HepG2 (cell line): ENCODE measurements around the gene FDPS. TPM values are rescaled to one million over a fixed set of nuclear protein-coding genes. Genes with fewer than 3 reads are reported as not detected.
A peak's percentile ranks its signal among the peaks of the same experiment; 100 is the strongest.

Source experiments
- ARID5B ChIP-seq: IDR thresholded peaks from 2 replicates; pipeline ENCODE4 v1.4.0; 2020; ENCODE audit warnings: mild to moderate bottlenecking, missing genetic modification reagents
- ATF7-NPFF ChIP-seq: sonication (generic); formaldehyde crosslinking; IDR thresholded peaks from 2 replicates; pipeline ENCODE4 v1.8.1; 2023; ENCODE audit warnings: mild to moderate bottlenecking, low read depth, missing genetic modification reagents, moderate library complexity
- HDAC2 ChIP-seq: sonication (generic); formaldehyde crosslinking; IDR thresholded peaks from 2 replicates; pipeline ENCODE4 v1.4.0; 2020; ENCODE audit warnings: missing genetic modification reagents
- IKZF5 ChIP-seq: IDR thresholded peaks from 2 replicates; pipeline ENCODE4 v1.6.1; 2018; ENCODE audit warnings: missing genetic modification reagents, mild to moderate bottlenecking, missing compliant biosample characterization
- KDM5A ChIP-seq: fragments of 200-600 bp; sonication (generic); IDR thresholded peaks from 2 replicates; pipeline ENCODE4 v1.7.0; 2018; ENCODE audit warnings: antibody characterized with exemption, mild to moderate bottlenecking, low read length, borderline replicate concordance
- NKX3-1 ChIP-seq: sonication (generic); formaldehyde crosslinking; IDR thresholded peaks from 2 replicates; pipeline ENCODE4 v1.5.0; 2020; ENCODE audit warnings: missing genetic modification reagents
- NR1H2 ChIP-seq: sonication (generic); formaldehyde crosslinking; IDR thresholded peaks from 2 replicates; pipeline ENCODE4 v1.8.1; 2022; ENCODE audit warnings: low read depth, missing genetic modification reagents, borderline replicate concordance
- RBFOX2 ChIP-seq: fragments of 200-400 bp; formaldehyde crosslinking; IDR thresholded peaks from 2 replicates; pipeline ENCODE4 v1.6.1; 2017; ENCODE audit warnings: low read depth, mild to moderate bottlenecking, low read length
- SCMH1 ChIP-seq: sonication (generic); formaldehyde crosslinking; IDR thresholded peaks from 2 replicates; pipeline ENCODE4 v1.9.0; 2021; ENCODE audit warnings: missing genetic modification reagents, mild to moderate bottlenecking, borderline replicate concordance
- TEF ChIP-seq: sonication (generic); formaldehyde crosslinking; IDR thresholded peaks from 2 replicates; pipeline ENCODE4 v1.5.0; 2020; ENCODE audit warnings: missing genetic modification reagents
- ZC3H13 ChIP-seq: sonication (generic); formaldehyde crosslinking; IDR thresholded peaks from 2 replicates; pipeline ENCODE4 v1.8.1; 2023; ENCODE audit warnings: mild to moderate bottlenecking, missing genetic modification reagents, moderate library complexity
- ZNF207 ChIP-seq: fragments of 450-650 bp; IDR thresholded peaks from 2 replicates; pipeline ENCODE4 v1.6.1; 2016; ENCODE audit warnings: antibody characterized with exemption, borderline replicate concordance
- ZNF281 ChIP-seq: sonication (generic); formaldehyde crosslinking; IDR thresholded peaks from 2 replicates; pipeline ENCODE4 v1.4.0; 2020; ENCODE audit warnings: missing genetic modification reagents, borderline replicate concordance
- ZNF354B ChIP-seq: sonication (generic); formaldehyde crosslinking; IDR thresholded peaks from 2 replicates; pipeline ENCODE4 v1.8.0; 2022; ENCODE audit warnings: mild to moderate bottlenecking, missing genetic modification reagents
- ZNF496 ChIP-seq: sonication (generic); formaldehyde crosslinking; IDR thresholded peaks from 2 replicates; pipeline ENCODE4 v1.8.1; 2023; ENCODE audit warnings: mild to moderate bottlenecking, moderate library complexity, missing genetic modification reagents; ENCODE audit not compliant: insufficient replicate concordance
- ZNF513 ChIP-seq: sonication (generic); formaldehyde crosslinking; conservative IDR thresholded peaks from 2 replicates; pipeline ENCODE4 v1.5.0; 2020; ENCODE audit warnings: missing genetic modification reagents
- ZNF564 ChIP-seq: sonication (generic); formaldehyde crosslinking; IDR thresholded peaks from 2 replicates; pipeline ENCODE4 v1.8.1; 2023; ENCODE audit warnings: mild to moderate bottlenecking, missing genetic modification reagents
- ZNF879 ChIP-seq: sonication (generic); formaldehyde crosslinking; IDR thresholded peaks from 2 replicates; pipeline ENCODE4 v1.8.1; 2023; ENCODE audit warnings: missing genetic modification reagents
- ZSCAN31 ChIP-seq: sonication (generic); formaldehyde crosslinking; IDR thresholded peaks from 2 replicates; pipeline ENCODE4 v1.5.0; 2020; ENCODE audit warnings: low read depth, mild to moderate bottlenecking, missing genetic modification reagents
- polyA plus RNA-seq, 8 experiments: library from polyadenylated mRNA; depleted of rRNA in 3 of 8; stranded (reverse) in 7 of 8; unstranded in 1 of 8; fragments of >200 nt; fragmentation: Illumina TruSeq in 4 of 8; extraction: Trizol in 4 of 8; gene quantifications; 2 replicates each; pipeline versions ENCODE4 v1.2.1 to v1.2.3, GENCODE V29; 2011 to 2016; ENCODE audit warnings: low read depth in 4 of 8, missing spikeins in 1 of 8, mixed read lengths in 1 of 8; ENCODE audit not compliant: insufficient read depth in 1 of 8
- total RNA-seq, 5 experiments: library from RNA; depleted of rRNA; stranded (reverse); fragments of >200 nt; fragmentation: Illumina TruSeq; extraction: Trizol; gene quantifications; 2 replicates each; pipeline ENCODE4 v1.2.3, GENCODE V29; 2016; ENCODE audit warnings: low read depth in 1 of 5

The FDPS gene
- total and polyA plus RNA-seq, 2 of the 13 experiments (the other 11 are each of a cell fraction or from before 2014, with no cell fraction given): 264 to 519 TPM

- no peak for TF ChIP-seq SCMH1 (CRISPR knock-in tag)
- TF ChIP-seq ATF7-NPFF (CRISPR knock-in tag): peak; percentile 57
- peak; percentile 92 for TF ChIP-seq IKZF5 (CRISPR knock-in tag)
- peak; percentile 82; the same call in 1 of the 2 replicates for TF ChIP-seq NKX3-1 (CRISPR knock-in tag)
- TF ChIP-seq ZNF496 (CRISPR knock-in tag): no peak
- peak; percentile 42; the same call in 1 of the 2 replicates for TF ChIP-seq ZSCAN31 (CRISPR knock-in tag)
- TF ChIP-seq ZNF879: no peak
- peak; percentile 91 for TF ChIP-seq HDAC2 (CRISPR knock-in tag)
- peak; percentile 59; the same call in 1 of the 2 replicates for TF ChIP-seq ZNF281 (CRISPR knock-in tag)
- no peak; the same call in 1 of the 2 replicates for TF ChIP-seq ZC3H13 (CRISPR knock-in tag)
- TF ChIP-seq TEF: no peak
- TF ChIP-seq RBFOX2: no peak
- peak; percentile 79; the same call in 1 of the 2 replicates for TF ChIP-seq ZNF564
- TF ChIP-seq KDM5A: no peak
- no peak for TF ChIP-seq ZNF207
- no peak for TF ChIP-seq ZNF354B
- peak; percentile 86 for TF ChIP-seq ARID5B
- TF ChIP-seq ZNF513: no peak
- no peak for TF ChIP-seq NR1H2 (CRISPR knock-in tag)
Measured at GRCh38 chr1:155300553-155301329, 7.9 kb upstream of the FDPS start (continued).
